Esophagus (tissue), 2 donors: ENCODE data around the gene SNX5. TPM values are rescaled to one million over a fixed set of nuclear protein-coding genes. Genes with fewer than 3 reads are reported as not detected.

ENCODE experiments used
- H3K27ac ChIP-seq, 2 donors: one replicate each; pipeline ENCODE4 v1.5.1; 2013; ENCODE audit warnings: low read depth in 2 of 2, mild to moderate bottlenecking in 2 of 2, inconsistent platforms in 1 of 2, low read length in 1 of 2, moderate library complexity in 1 of 2
- H3K27me3 ChIP-seq, 2 donors: one replicate each; pipeline ENCODE4 v1.6.1; 2013; ENCODE audit warnings: low read length in 2 of 2, control low read depth in 1 of 2, mild to moderate bottlenecking in 1 of 2; ENCODE audit not compliant: insufficient read depth in 2 of 2, control insufficient read depth in 1 of 2
- H3K36me3 ChIP-seq, 2 donors: one replicate each; pipeline ENCODE4 v1.6.1; 2013; ENCODE audit warnings: low read length in 1 of 2; ENCODE audit not compliant: control insufficient read depth in 2 of 2, insufficient read depth in 2 of 2
- H3K4me1 ChIP-seq, 2 donors: one replicate each; pipeline ENCODE4 v1.6.1; 2013; ENCODE audit warnings: low read length in 1 of 2; ENCODE audit not compliant: control insufficient read depth in 2 of 2, insufficient read depth in 2 of 2
- H3K4me3 ChIP-seq, 2 donors: one replicate each; pipeline ENCODE4 v1.5.1; 2013; ENCODE audit warnings: low read length in 2 of 2, mild to moderate bottlenecking in 2 of 2, low read depth in 1 of 2, moderate library complexity in 1 of 2
- H3K9me3 ChIP-seq, 2 donors: one replicate each; pipeline ENCODE4 v1.6.1; 2013; ENCODE audit warnings: mild to moderate bottlenecking in 2 of 2, low read depth in 1 of 2, low read length in 1 of 2, moderate library complexity in 1 of 2; ENCODE audit not compliant: control insufficient read depth in 2 of 2, insufficient read depth in 1 of 2
- WGBS, 2 donors: extraction: QIAGEN DNeasy Blood & Tissue Kit; methylation state at CpG; one replicate each; pipeline ENCODE4 v1.1.7; 2013; 5-methylcytosine and 5-hydroxymethylcytosine counted together
- polyA plus RNA-seq, 2 donors: library from polyadenylated mRNA; stranded (reverse); fragments of 200-250 nt; gene quantifications; one replicate each; pipeline ENCODE4 v1.2.3, GENCODE V29; 2013
- donor health status: healthy with polysubstance abuse.
- donor health status: Bipolar disorder and iron deficiency.

The SNX5 gene
- polyA plus RNA-seq, 2 donors = 51.2 to 58.9 TPM

GRCh38 chr20:17935761-17936160, 32.8 kb downstream of the SNX5 start:
- no peaks in the 10 kb centered on the region for H3K9me3 ChIP-seq
- peaks cover 0 to 3% of the 10 kb centered on the region in 2 donors for H3K36me3 ChIP-seq
- H3K27ac ChIP-seq = no peak overlapping the region
- 84 to 86% methylated on average over 9 of the region's 9 CpGs for WGBS, 2 donors
- no peaks in the 10 kb centered on the region for H3K27me3 ChIP-seq
- peaks cover 0 to 3% of the 10 kb centered on the region in 2 donors for H3K4me1 ChIP-seq
- no peak overlapping the region for H3K4me3 ChIP-seq

GRCh38 chr20:17935186-17935585, 33.4 kb downstream of the SNX5 start:
- H3K4me1 ChIP-seq = peaks cover 0 to 3% of the 10 kb centered on the region in 2 donors
- H3K4me3 ChIP-seq = no peak overlapping the region
- H3K27me3 ChIP-seq = no peaks in the 10 kb centered on the region
- WGBS, 2 donors = 85 to 89% methylated on average over 3 of the region's 3 CpGs
- no peaks in the 10 kb centered on the region for H3K36me3 ChIP-seq
- H3K9me3 ChIP-seq = no peaks in the 10 kb centered on the region
- no peak overlapping the region for H3K27ac ChIP-seq

GRCh38 chr20:17934141-17934862, 34.3 kb downstream of the SNX5 start:
- H3K36me3 ChIP-seq = no peaks in the 10 kb centered on the region
- H3K9me3 ChIP-seq = no peaks in the 10 kb centered on the region
- no peaks in the 10 kb centered on the region for H3K27me3 ChIP-seq
- peaks cover 0 to 5% of the 10 kb centered on the region in 2 donors for H3K4me1 ChIP-seq
- no peak overlapping the region for H3K4me3 ChIP-seq
- WGBS, 2 donors = 78 to 83% methylated on average over 16 of the region's 16 CpGs
- no peak overlapping the region for H3K27ac ChIP-seq

GRCh38 chr20:17933711-17934110, 34.9 kb downstream of the SNX5 start:
- Histone ChIP-seq H3K9me3 (no peaks in the 10 kb centered on the region), H3K27ac (no peak overlapping the region), H3K27me3 (no peaks in the 10 kb centered on the region), H3K36me3 (no peaks in the 10 kb centered on the region), H3K4me3 (no peak overlapping the region), H3K4me1 (peaks cover 0 to 10% of the 10 kb centered on the region in 2 donors)
- WGBS, 2 donors = 82 to 92% methylated on average over 5 of the region's 5 CpGs

GRCh38 chr20:17933121-17933520, 35.5 kb downstream of the SNX5 start:
- Histone ChIP-seq H3K27me3 (no peaks in the 10 kb centered on the region), H3K9me3 (no peaks in the 10 kb centered on the region), H3K4me3 (no peak overlapping the region), H3K36me3 (no peaks in the 10 kb centered on the region), H3K4me1 (peaks cover 0 to 10% of the 10 kb centered on the region in 2 donors), H3K27ac (no peak overlapping the region)
- 81 to 84% methylated on average over 1 of the region's 1 CpG for WGBS, 2 donors

- Histone ChIP-seq H3K9me3 (no peaks in the 10 kb centered on the region), H3K4me1 (peaks cover 0 to 10% of the 10 kb centered on the region in 2 donors), H3K36me3 (no peaks in the 10 kb centered on the region), H3K27ac (no peak overlapping the region), H3K27me3 (no peaks in the 10 kb centered on the region), H3K4me3 (no peak overlapping the region)
- 86 to 91% methylated on average over 5 of the region's 5 CpGs for WGBS, 2 donors
These were observed 36.2 kb downstream of the SNX5 start for GRCh38 chr20:17932396-17932795.

GRCh38 chr20:17931513-17931912, 37.1 kb downstream of the SNX5 start:
- H3K9me3 ChIP-seq = no peaks in the 10 kb centered on the region
- H3K4me1 ChIP-seq = peaks cover 0 to 9% of the 10 kb centered on the region in 2 donors
- no peaks in the 10 kb centered on the region for H3K36me3 ChIP-seq
- no peak overlapping the region for H3K27ac ChIP-seq
- no peaks in the 10 kb centered on the region for H3K27me3 ChIP-seq
- whole genome bisulfite sequencing, 2 donors = 93 to 95% methylated on average over 1 of the region's 1 CpG
- H3K4me3 ChIP-seq = no peak overlapping the region

GRCh38 chr20:17928633-17929311, 39.8 kb downstream of the SNX5 start:
- Histone ChIP-seq H3K4me3 (no peak overlapping the region), H3K4me1 (peaks cover 0 to 8% of the 10 kb centered on the region in 2 donors), H3K36me3 (no peaks in the 10 kb centered on the region), H3K27ac (no peak overlapping the region), H3K9me3 (no peaks in the 10 kb centered on the region), H3K27me3 (no peaks in the 10 kb centered on the region)
- WGBS, 2 donors = 48 to 57% methylated on average over 22 of the region's 22 CpGs

- Histone ChIP-seq H3K27me3 (no peaks in the 10 kb centered on the region), H3K4me1 (peaks cover 0 to 8% of the 10 kb centered on the region in 2 donors), H3K9me3 (no peaks in the 10 kb centered on the region), H3K4me3 (no peak overlapping the region), H3K36me3 (no peaks in the 10 kb centered on the region), H3K27ac (no peak overlapping the region)
- WGBS, 2 donors = 69 to 73% methylated on average over 7 of the region's 7 CpGs
These were observed 40.4 kb downstream of the SNX5 start for GRCh38 chr20:17928211-17928611.

- WGBS, 2 donors = 50 to 78% methylated on average over 1 of the region's 1 CpG
- Histone ChIP-seq H3K4me3 (no peak overlapping the region), H3K4me1 (peaks cover 0 to 8% of the 10 kb centered on the region in 2 donors), H3K27me3 (no peaks in the 10 kb centered on the region), H3K27ac (no peak overlapping the region), H3K9me3 (no peaks in the 10 kb centered on the region), H3K36me3 (no peaks in the 10 kb centered on the region)
These were observed 42.7 kb downstream of the SNX5 start for GRCh38 chr20:17925940-17926300.
